ENCODE results near the gene PLCB3.

DNA sequence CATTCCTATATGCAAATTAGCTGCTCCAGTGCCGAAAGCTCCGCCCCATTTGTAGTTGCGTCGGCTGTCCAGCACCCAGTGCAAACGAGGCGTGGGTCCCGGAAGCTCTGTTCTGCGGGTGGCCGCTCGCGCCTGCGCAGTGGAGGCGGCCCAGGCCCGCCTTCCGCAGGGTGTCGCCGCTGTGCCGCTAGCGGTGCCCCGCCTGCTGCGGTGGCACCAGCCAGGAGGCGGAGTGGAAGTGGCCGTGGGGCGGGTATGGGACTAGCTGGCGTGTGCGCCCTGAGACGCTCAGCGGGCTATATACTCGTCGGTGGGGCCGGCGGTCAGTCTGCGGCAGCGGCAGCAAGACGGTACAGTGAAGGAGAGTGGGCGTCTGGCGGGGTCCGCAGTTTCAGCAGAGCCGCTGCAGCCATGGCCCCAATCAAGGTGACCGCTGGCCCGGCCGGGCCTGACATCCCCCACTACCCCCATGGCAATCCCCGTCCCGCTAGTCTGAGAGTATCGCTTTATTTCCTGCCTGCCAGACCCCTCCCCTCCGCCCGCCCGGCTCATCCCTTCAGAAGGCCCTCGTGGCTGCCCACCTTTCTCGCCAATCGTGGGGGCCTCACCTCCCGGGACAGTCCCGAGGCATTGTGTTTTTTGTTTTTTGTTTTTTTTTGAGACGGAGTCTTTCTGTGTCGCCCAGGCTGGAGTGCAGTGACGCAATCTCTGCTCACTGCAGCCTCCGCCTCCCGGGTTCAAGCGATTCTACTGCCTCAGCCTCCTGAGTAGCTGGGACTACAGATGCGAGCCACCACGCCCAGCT lies 66.8 kb downstream of the PLCB3 start, which contains the start of gene PRDX5:
- TF ChIP-seq, protein P1, sequence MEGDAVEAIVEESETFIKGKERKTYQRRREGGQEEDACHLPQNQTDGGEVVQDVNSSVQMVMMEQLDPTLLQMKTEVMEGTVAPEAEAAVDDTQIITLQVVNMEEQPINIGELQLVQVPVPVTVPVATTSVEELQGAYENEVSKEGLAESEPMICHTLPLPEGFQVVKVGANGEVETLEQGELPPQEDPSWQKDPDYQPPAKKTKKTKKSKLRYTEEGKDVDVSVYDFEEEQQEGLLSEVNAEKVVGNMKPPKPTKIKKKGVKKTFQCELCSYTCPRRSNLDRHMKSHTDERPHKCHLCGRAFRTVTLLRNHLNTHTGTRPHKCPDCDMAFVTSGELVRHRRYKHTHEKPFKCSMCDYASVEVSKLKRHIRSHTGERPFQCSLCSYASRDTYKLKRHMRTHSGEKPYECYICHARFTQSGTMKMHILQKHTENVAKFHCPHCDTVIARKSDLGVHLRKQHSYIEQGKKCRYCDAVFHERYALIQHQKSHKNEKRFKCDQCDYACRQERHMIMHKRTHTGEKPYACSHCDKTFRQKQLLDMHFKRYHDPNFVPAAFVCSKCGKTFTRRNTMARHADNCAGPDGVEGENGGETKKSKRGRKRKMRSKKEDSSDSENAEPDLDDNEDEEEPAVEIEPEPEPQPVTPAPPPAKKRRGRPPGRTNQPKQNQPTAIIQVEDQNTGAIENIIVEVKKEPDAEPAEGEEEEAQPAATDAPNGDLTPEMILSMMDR (conservative IDR thresholded peaks at IDR 0.05; ENCODE audit: low read depth, low read length), result peak; percentile 56
- no peak for TF ChIP-seq EZH2 (IDR thresholded peaks at IDR 0.05; ENCODE audit: borderline replicate concordance, low read depth, low read length, poor library complexity, severe bottlenecking)
